PC-9 (cell line): Measurements from ENCODE around the gene BRF1. TPM values are rescaled to one million over a fixed set of nuclear protein-coding genes. Genes with fewer than 3 reads are reported as not detected.

Experiments used
- BruUV-seq: library from RNA; stranded (reverse); fragments of 400-500 nt; replicated peaks from 2 replicates; lab custom pipeline; 2021; lab: Mats Ljungman, UMichigan
- CTCF ChIA-PET: fragments of 300-600 bp; sonication (Branson Sonifier 250); formaldehyde crosslinking; loops from one replicate; lab custom pipeline; 2022; ENCODE audit warnings: antibody characterized with exemption; lab: Charles Lee
- POLR2A ChIA-PET: fragments of 300-600 bp; sonication (Branson Sonifier 250); formaldehyde crosslinking; loops from one replicate; lab custom pipeline; 2022; ENCODE audit warnings: antibody characterized with exemption; ENCODE audit not compliant: unreplicated experiment; lab: Charles Lee
- DNase-seq, 2 experiments: peaks; one replicate each; pipeline versions ENCODE4 v3.0.0 to v3.0.0-alpha.2; 2015 to 2022; ENCODE audit warnings: mixed read lengths in 1 of 2
- H2AFZ ChIP-seq: fragments of 200-600 bp; sonication (generic); 2 replicates; pipeline ENCODE4 v1.8.1; 2017; ENCODE audit warnings: antibody characterized with exemption
- H3F3A ChIP-seq: fragments of 200-600 bp; sonication (generic); 2 replicates; pipeline ENCODE4 v1.8.1; 2017; ENCODE audit warnings: antibody characterized with exemption, mild to moderate bottlenecking, low read depth; ENCODE audit not compliant: insufficient read depth
- H3K27ac ChIP-seq: fragments of 200-600 bp; sonication (generic); 2 replicates; pipeline ENCODE4 v1.6.1; 2016; ENCODE audit warnings: mixed run types
- H3K27me3 ChIP-seq: fragments of 200-600 bp; sonication (generic); 2 replicates; pipeline ENCODE4 v1.6.1; 2016; ENCODE audit warnings: low read depth, mixed run types; ENCODE audit not compliant: insufficient read depth
- H3K36me3 ChIP-seq: fragments of 200-600 bp; sonication (generic); 2 replicates; pipeline ENCODE4 v1.6.1; 2016; ENCODE audit warnings: low read depth, mixed run types
- H3K4me1 ChIP-seq: fragments of 200-600 bp; sonication (generic); replicated peaks from 2 replicates; pipeline ENCODE4 v1.6.1; 2016; ENCODE audit warnings: mixed run types; ENCODE audit not compliant: insufficient read depth
- H3K4me2 ChIP-seq: fragments of 200-600 bp; sonication (generic); 2 replicates; pipeline ENCODE4 v1.6.1; 2017; ENCODE audit warnings: mixed run types
- H3K4me3 ChIP-seq: fragments of 200-600 bp; sonication (generic); 2 replicates; pipeline ENCODE4 v1.6.1; 2016; ENCODE audit warnings: mixed run types
- H3K79me2 ChIP-seq: fragments of 200-600 bp; sonication (generic); 2 replicates; pipeline ENCODE4 v1.6.1; 2017; ENCODE audit warnings: low read depth, mixed run types
- H3K9me2 ChIP-seq: fragments of 200-600 bp; sonication (generic); 2 replicates; pipeline ENCODE4 v1.8.1; 2017; ENCODE audit warnings: mild to moderate bottlenecking; ENCODE audit not compliant: insufficient read depth
- H3K9me3 ChIP-seq: fragments of 200-600 bp; sonication (generic); 2 replicates; pipeline ENCODE4 v1.8.1; 2016; ENCODE audit warnings: low read depth; ENCODE audit not compliant: insufficient read depth
- H4K20me1 ChIP-seq: fragments of 200-600 bp; sonication (generic); 2 replicates; pipeline ENCODE4 v1.8.1; 2017; ENCODE audit not compliant: insufficient read depth
- EZH2 ChIP-seq: fragments of 200-600 bp; sonication (generic); IDR thresholded peaks from 2 replicates; pipeline ENCODE4 v1.8.0; 2017; ENCODE audit warnings: antibody characterized with exemption, low read depth
- intact Hi-C: fragments of 100-400 bp; cut with micrococcal nuclease; formaldehyde crosslinking; loops from one replicate; pipeline ENCODE4 v1.10.0; 2022; ENCODE audit not compliant: unreplicated experiment
- total RNA-seq: library from RNA; stranded (reverse); gene quantifications from 2 replicates; pipeline ENCODE4 v1.2.3, GENCODE V29; 2021
- TF ChIP-seq, protein P1 (sequence below): fragments of 200-600 bp; sonication (generic); conservative IDR thresholded peaks from 2 replicates; pipeline ENCODE4 v1.6.1; 2017; ENCODE audit warnings: mixed run types, antibody characterized with exemption, mild to moderate bottlenecking, moderate library complexity

Gene BRF1
- total RNA-seq, 1 experiment from 2014 or later: 24.8 TPM

DNA sequence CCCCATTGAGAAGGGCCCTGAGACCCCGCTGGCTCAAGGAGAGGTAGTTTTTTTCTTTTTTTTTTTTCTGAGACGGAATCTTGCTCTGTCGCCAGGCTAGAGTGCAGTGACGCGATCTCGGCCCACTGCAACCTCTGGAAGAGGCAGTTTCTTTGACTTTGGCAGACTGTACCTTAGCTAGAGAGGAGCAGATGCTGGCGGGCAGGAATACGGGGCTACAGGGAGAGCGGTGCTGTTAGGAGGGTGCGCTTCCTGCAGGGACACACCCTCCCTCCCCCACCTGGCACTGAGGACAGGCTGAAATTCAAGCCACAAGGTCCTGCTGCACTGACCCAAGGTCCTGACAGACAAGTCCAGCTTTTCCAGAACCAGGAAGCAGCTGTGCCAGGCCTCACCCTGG is 87.4 kb downstream of the BRF1 start:
- no peaks in the 10 kb centered on the region for H3K9me2 ChIP-seq
- no peaks in the 10 kb centered on the region for H3K36me3 ChIP-seq
- H3K79me2 ChIP-seq: no peaks in the 10 kb centered on the region
- H3K4me1 ChIP-seq: no peaks in the 10 kb centered on the region
- POLR2A ChIA-PET: no interaction called here
- H4K20me1 ChIP-seq: no peaks in the 10 kb centered on the region; the same call in 1 of the 2 replicates
- no peak overlapping the region for H3K27ac ChIP-seq
- no peaks in the 10 kb centered on the region for H3K9me3 ChIP-seq
- CTCF ChIA-PET: no interaction called here
- intact Hi-C loops: no loop called here
- no peak overlapping the region for H2AFZ ChIP-seq
- H3K27me3 ChIP-seq: no peaks in the 10 kb centered on the region
- no peak overlapping the region for H3K4me3 ChIP-seq
- DNase-seq: no peak
- TF ChIP-seq, protein P1, sequence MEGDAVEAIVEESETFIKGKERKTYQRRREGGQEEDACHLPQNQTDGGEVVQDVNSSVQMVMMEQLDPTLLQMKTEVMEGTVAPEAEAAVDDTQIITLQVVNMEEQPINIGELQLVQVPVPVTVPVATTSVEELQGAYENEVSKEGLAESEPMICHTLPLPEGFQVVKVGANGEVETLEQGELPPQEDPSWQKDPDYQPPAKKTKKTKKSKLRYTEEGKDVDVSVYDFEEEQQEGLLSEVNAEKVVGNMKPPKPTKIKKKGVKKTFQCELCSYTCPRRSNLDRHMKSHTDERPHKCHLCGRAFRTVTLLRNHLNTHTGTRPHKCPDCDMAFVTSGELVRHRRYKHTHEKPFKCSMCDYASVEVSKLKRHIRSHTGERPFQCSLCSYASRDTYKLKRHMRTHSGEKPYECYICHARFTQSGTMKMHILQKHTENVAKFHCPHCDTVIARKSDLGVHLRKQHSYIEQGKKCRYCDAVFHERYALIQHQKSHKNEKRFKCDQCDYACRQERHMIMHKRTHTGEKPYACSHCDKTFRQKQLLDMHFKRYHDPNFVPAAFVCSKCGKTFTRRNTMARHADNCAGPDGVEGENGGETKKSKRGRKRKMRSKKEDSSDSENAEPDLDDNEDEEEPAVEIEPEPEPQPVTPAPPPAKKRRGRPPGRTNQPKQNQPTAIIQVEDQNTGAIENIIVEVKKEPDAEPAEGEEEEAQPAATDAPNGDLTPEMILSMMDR: no peak
- TF ChIP-seq EZH2: no peak
- no peaks in the 10 kb centered on the region for H3F3A ChIP-seq
- no TSS peak for BruUV-seq
- no peak overlapping the region for H3K4me2 ChIP-seq

GRCh38 chr14:105212541-105213300 is 88.1 kb downstream of the BRF1 start:
- H4K20me1 ChIP-seq: no peaks in the 10 kb centered on the region; the same call in 1 of the 2 replicates
- no peaks in the 10 kb centered on the region for H3K4me1 ChIP-seq
- H3K4me3 ChIP-seq: no peak overlapping the region
- H3K27me3 ChIP-seq: no peaks in the 10 kb centered on the region
- no peak overlapping the region for H2AFZ ChIP-seq
- BruUV-seq: no TSS peak
- H3K9me2 ChIP-seq: no peaks in the 10 kb centered on the region
- intact Hi-C loops: no loop called here
- no peaks in the 10 kb centered on the region for H3K9me3 ChIP-seq
- H3K36me3 ChIP-seq: no peaks in the 10 kb centered on the region
- no peak overlapping the region for H3K27ac ChIP-seq
- ChIA-PET POLR2A (interaction anchor here (0.5 kb wide), 1 partner anchor 115 kb away, joined by 3 read pairs; no protein-coding TSS in a partner anchor), CTCF (no interaction called here)
- H3K4me2 ChIP-seq: no peak overlapping the region
- H3F3A ChIP-seq: no peaks in the 10 kb centered on the region
- DNase-seq: no peak
- no peaks in the 10 kb centered on the region for H3K79me2 ChIP-seq
- no peak for TF ChIP-seq EZH2
- TF ChIP-seq, protein P1: no peak

- CTCF ChIA-PET: no interaction called here
- no peak for DNase-seq
- H3K36me3 ChIP-seq: no peaks in the 10 kb centered on the region
- BruUV-seq: no TSS peak
- no peak overlapping the region for H3K27ac ChIP-seq
- H3K4me1 ChIP-seq: no peaks in the 10 kb centered on the region
- no peaks in the 10 kb centered on the region for H3K79me2 ChIP-seq
- no peaks in the 10 kb centered on the region; the same call in 1 of the 2 replicates for H4K20me1 ChIP-seq
- no peak overlapping the region for H3K4me3 ChIP-seq
- H3K4me2 ChIP-seq: no peak overlapping the region
- H2AFZ ChIP-seq: no peak overlapping the region
- no peaks in the 10 kb centered on the region for H3K9me2 ChIP-seq
- no peaks in the 10 kb centered on the region for H3F3A ChIP-seq
- intact Hi-C loops: no loop called here
- TF ChIP-seq, protein P1: no peak
- no peak for TF ChIP-seq EZH2
- H3K27me3 ChIP-seq: no peaks in the 10 kb centered on the region
- no peaks in the 10 kb centered on the region for H3K9me3 ChIP-seq
- POLR2A ChIA-PET: no interaction called here
Measured at GRCh38 chr14:105211758-105212089, 89.1 kb downstream of the BRF1 start.
